Testis (tissue), 2 donors: ENCODE results near the gene MYOM1.

Source experiments
- POLR2A ChIP-seq: fragments of 450-650 bp; IDR thresholded peaks from one replicate; pipeline ENCODE4 v1.6.1; 2017; ENCODE audit warnings: antibody characterized with exemption, mild to moderate bottlenecking, moderate library complexity
- TF ChIP-seq, protein P1 (sequence below), 3 experiments: fragments of 450-650 bp in 2 of 3; fragments of 200-600 bp in 1 of 3; sonication (generic) in 1 of 3; IDR thresholded peaks; one replicate each; pipeline ENCODE4 v1.5.1; 2016 to 2019; ENCODE audit warnings: antibody characterized with exemption in 3 of 3, mild to moderate bottlenecking in 2 of 3, moderate library complexity in 1 of 3

DNA sequence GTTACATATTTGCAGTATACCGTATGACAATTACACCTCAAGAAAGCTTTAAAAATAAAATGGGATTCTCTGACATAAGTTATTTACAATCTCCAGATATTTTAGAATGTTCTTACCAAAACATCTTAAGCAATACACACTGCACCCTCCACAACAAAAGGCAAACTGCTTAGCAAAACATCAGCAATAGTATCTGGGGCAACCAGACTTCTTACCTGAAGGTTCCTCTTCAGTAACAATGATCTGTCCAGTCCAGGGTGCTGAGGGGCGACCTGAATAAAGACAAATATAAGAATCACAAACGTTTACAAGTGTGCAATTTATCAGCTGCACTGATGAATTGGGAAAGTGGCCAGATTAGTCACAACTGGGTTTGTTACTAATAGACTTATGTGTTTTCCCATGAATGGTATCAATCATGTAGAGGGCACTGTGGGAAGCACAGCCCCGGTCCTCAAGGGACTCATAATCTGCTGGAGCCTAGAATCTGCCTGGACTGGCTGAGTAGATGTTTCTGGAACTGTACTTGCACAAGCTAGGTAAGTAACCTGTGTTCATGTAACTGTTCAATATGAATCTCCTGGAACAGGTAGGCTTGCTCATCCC lies 70.7 kb downstream of the MYOM1 start:
- TF ChIP-seq, protein P1, sequence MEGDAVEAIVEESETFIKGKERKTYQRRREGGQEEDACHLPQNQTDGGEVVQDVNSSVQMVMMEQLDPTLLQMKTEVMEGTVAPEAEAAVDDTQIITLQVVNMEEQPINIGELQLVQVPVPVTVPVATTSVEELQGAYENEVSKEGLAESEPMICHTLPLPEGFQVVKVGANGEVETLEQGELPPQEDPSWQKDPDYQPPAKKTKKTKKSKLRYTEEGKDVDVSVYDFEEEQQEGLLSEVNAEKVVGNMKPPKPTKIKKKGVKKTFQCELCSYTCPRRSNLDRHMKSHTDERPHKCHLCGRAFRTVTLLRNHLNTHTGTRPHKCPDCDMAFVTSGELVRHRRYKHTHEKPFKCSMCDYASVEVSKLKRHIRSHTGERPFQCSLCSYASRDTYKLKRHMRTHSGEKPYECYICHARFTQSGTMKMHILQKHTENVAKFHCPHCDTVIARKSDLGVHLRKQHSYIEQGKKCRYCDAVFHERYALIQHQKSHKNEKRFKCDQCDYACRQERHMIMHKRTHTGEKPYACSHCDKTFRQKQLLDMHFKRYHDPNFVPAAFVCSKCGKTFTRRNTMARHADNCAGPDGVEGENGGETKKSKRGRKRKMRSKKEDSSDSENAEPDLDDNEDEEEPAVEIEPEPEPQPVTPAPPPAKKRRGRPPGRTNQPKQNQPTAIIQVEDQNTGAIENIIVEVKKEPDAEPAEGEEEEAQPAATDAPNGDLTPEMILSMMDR (IDR thresholded peaks at IDR 0.05): no peak
- no peak for TF ChIP-seq POLR2A
